GM12872 (cell line): ENCODE measurements around the gene SETX.

ENCODE experiments used
- CTCF ChIP-seq: IDR thresholded peaks from 3 replicates; pipeline ENCODE4 v1.5.1; 2011; ENCODE audit warnings: low read depth, mild to moderate bottlenecking, low read length, moderate library complexity; ENCODE audit not compliant: insufficient read depth

The SETX gene

GRCh38 chr9:132299221-132299620 is 55.6 kb downstream of the SETX start:
- TF ChIP-seq CTCF, result no peak

DNA sequence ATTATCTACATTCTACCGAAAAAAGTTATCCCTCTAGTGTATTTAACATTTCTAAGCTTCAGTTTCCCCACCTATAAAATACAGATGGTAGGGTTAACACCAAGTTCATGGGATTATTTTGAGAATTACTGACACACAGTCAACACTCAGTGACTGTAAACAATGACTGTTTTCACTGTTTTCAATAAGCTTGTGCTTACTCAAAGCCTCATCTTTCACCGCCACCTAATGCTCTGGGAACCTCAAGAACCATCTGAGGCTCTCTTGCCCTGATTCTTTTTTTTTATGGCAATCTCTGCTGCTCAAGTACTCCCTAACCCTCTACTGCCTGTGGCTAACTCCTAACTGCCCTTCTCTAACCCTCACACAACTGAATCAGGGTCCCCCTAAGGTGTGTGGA is 59.6 kb downstream of the SETX start:
- TF ChIP-seq CTCF, result no peak

- TF ChIP-seq CTCF, result no peak
These were observed 61.6 kb downstream of the SETX start for GRCh38 chr9:132293145-132293721.

GRCh38 chr9:132288966-132289365 is 65.8 kb downstream of the SETX start:
- TF ChIP-seq CTCF, result no peak

DNA sequence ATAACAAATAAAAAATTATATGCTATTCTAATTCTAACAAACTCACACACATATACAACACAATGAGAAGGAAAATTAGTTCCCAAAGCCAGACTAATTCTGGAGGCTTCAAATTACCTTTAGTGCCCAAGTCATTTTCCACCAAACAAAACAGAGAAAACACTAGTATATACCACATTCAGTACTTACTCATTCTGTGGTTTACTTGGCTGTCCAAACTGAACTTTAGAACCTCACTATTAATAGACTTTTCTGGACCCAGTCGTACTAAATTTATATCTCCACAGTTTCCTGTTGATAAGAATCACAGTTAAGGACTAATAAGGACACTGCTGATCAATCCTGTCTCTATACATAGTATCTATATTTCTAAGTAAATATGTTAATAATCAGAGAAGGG is 66.4 kb downstream of the SETX start:
- TF ChIP-seq CTCF, result no peak

DNA sequence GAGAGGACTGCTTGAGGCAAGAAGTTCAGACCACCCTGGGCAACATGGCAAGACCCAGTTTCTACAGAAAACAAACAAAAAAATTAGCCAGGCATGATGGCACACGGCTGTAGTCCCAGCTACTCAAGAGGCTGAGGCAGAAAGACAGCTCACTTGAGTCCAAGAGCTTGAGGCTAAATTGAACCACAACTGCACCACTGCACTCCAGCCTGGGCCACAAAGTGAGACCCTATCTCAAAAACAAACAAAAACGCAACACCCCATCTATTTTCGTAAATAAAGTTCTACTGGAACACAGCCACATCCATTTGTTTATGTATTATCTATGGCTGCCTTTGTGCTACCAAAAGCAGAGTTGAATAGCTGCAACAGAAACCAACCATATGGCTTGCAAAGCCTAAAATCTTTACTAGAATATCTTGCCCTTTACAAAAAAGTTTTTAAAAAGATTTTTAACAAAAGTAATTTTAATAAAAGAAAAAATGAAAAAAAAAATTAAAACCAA is 67.5 kb downstream of the SETX start:
- no peak for TF ChIP-seq CTCF

- no peak for TF ChIP-seq CTCF
These were observed 70.9 kb downstream of the SETX start for GRCh38 chr9:132283863-132284262.
